Peyer's patch (tissue), 4 donors: ENCODE results near the gene XPNPEP2.

Experiments
- CTCF ChIP-seq, 6 experiments: fragments of 450-650 bp in 4 of 6; fragments of 200-600 bp in 2 of 6; sonication (generic) in 1 of 6; IDR thresholded peaks; one replicate each; pipeline ENCODE4 v1.5.1; 2017 to 2019; ENCODE audit warnings: antibody characterized with exemption in 6 of 6, mild to moderate bottlenecking in 3 of 6, moderate library complexity in 1 of 6
- POLR2A ChIP-seq, 2 donors: fragments of 450-650 bp; IDR thresholded peaks; one replicate each; pipeline ENCODE4 v1.5.1; 2017; ENCODE audit warnings: antibody characterized with exemption in 2 of 2, mild to moderate bottlenecking in 2 of 2, moderate library complexity in 2 of 2

- TF ChIP-seq CTCF (IDR thresholded peaks at IDR 0.05) (no peak), POLR2A (IDR thresholded peaks at IDR 0.05) (no peak)
Observed at GRCh38 chrX:129716507-129716906, 22.3 kb upstream of the XPNPEP2 start.
